HCT116 (cell line): ENCODE measurements around the gene MMP23B. TPM values are rescaled to one million over a fixed set of nuclear protein-coding genes. Genes with fewer than 3 reads are reported as not detected.
A peak's percentile ranks its signal among the peaks of the same experiment; 100 is the strongest.

Experiments used
- ATAC-seq: fragments of 200-7000 bp; cut with Tn5 transposase; 2 replicates; pipeline ENCODE4 v1.9.1; 2020; ENCODE audit warnings: mild to moderate bottlenecking, moderate library complexity
- BruUV-seq: library from RNA; stranded (reverse); fragments of 400-500 nt; replicated peaks from 2 replicates; lab custom pipeline; 2021; lab: Mats Ljungman, UMichigan
- CTCF ChIA-PET: fragments of 300-600 bp; sonication (Branson Sonifier 250); formaldehyde crosslinking; loops from one replicate; lab custom pipeline; 2021; ENCODE audit warnings: antibody characterized with exemption; lab: Charles Lee
- POLR2A ChIA-PET: fragments of 300-600, 350-600 bp; sonication (Branson Sonifier 250); formaldehyde crosslinking; loops from one replicate; lab custom pipeline; 2021; ENCODE audit warnings: antibody characterized with exemption; lab: Charles Lee
- RAD21 ChIA-PET, 2 experiments: fragments of 300-600 bp; sonication (Branson Sonifier 250); formaldehyde crosslinking; loops; one replicate each; lab custom pipeline; 2023; ENCODE audit warnings: low total read pairs in 2 of 2; ENCODE audit not compliant: uncharacterized antibody in 2 of 2, unreplicated experiment in 2 of 2, low non-redundant PET in 1 of 2; lab: Charles Lee
- DNase-seq: peaks from one replicate; pipeline ENCODE4 v3.0.0-alpha.2; 2010; ENCODE audit warnings: low read depth, low spot score
- H2AFZ ChIP-seq: fragments of 200-600 bp; shearing (Covaris generic), sonication (generic); 2 replicates; pipeline ENCODE4 v1.6.1; 2017; ENCODE audit warnings: low read depth, mixed run types, mixed read lengths, antibody characterized with exemption, low read length; ENCODE audit not compliant: poor library complexity, severe bottlenecking
- H3K27ac ChIP-seq: 2 replicates; pipeline ENCODE4 v1.5.1; 2012; ENCODE audit warnings: low read depth, low read length
- H3K27me3 ChIP-seq: fragments of 200-600 bp; sonication (generic); 2 replicates; pipeline ENCODE4 v1.6.1; 2016; ENCODE audit warnings: mixed run types, low read length, mixed read lengths; ENCODE audit not compliant: insufficient read depth
- H3K36me3 ChIP-seq, 2 experiments: fragments of 200-500 bp in 1 of 2; fragments of 200-600 bp in 1 of 2; sonication (Bioruptor generic) in 1 of 2; sonication (generic) in 1 of 2; 2 replicates each; pipeline versions ENCODE4 v1.5.1 to v1.6.1; 2014 to 2016; ENCODE audit warnings: low read length in 2 of 2, inconsistent platforms in 1 of 2, mixed read lengths in 1 of 2, mixed run types in 1 of 2; ENCODE audit not compliant: insufficient read depth in 2 of 2, control insufficient read depth in 1 of 2
- H3K4me1 ChIP-seq, 2 experiments: fragments of 200-600 bp in 1 of 2; sonication (generic) in 1 of 2; 2 replicates each; pipeline versions ENCODE4 v1.5.1 to v1.6.1; 2012 to 2017; ENCODE audit warnings: low read length in 2 of 2, inconsistent platforms in 1 of 2, mild to moderate bottlenecking in 1 of 2, mixed read lengths in 1 of 2, mixed run types in 1 of 2, moderate library complexity in 1 of 2; ENCODE audit not compliant: insufficient read depth in 2 of 2, control insufficient read depth in 1 of 2
- H3K4me2 ChIP-seq: fragments of 200-600 bp; sonication (generic); 2 replicates; pipeline ENCODE4 v1.6.1; 2017; ENCODE audit warnings: mixed run types, low read length, mixed read lengths
- H3K4me3 ChIP-seq, 2 experiments: fragments of 200-600 bp in 1 of 2; sonication (generic) in 1 of 2; replicated peaks in 1 of 2; 2 replicates each; pipeline ENCODE4 v1.5.1; 2011 to 2016; ENCODE audit warnings: low read length in 2 of 2, control low read depth in 1 of 2, low read depth in 1 of 2, mild to moderate bottlenecking in 1 of 2, mixed read lengths in 1 of 2, mixed run types in 1 of 2
- H3K79me2 ChIP-seq: fragments of 200-600 bp; sonication (generic); 2 replicates; pipeline ENCODE4 v1.6.1; 2017; ENCODE audit warnings: mild to moderate bottlenecking, mixed run types, low read length, moderate library complexity, mixed read lengths; ENCODE audit not compliant: insufficient read depth
- H3K9ac ChIP-seq: fragments of 200-600 bp; sonication (generic); 2 replicates; pipeline ENCODE4 v1.6.1; 2016; ENCODE audit warnings: low read length, mixed read lengths
- H3K9me2 ChIP-seq: fragments of 200-600 bp; sonication (generic), shearing (Covaris generic); 2 replicates; pipeline ENCODE4 v1.6.1; 2017; ENCODE audit warnings: mixed run types, mild to moderate bottlenecking, moderate library complexity; ENCODE audit not compliant: insufficient read depth
- H3K9me3 ChIP-seq, 2 experiments: fragments of 200-500 bp in 1 of 2; fragments of 200-600 bp in 1 of 2; sonication (Bioruptor generic) in 1 of 2; sonication (generic) in 1 of 2; 2 replicates each; pipeline ENCODE4 v1.6.1; 2014 to 2017; ENCODE audit warnings: low read length in 2 of 2, mixed read lengths in 2 of 2, inconsistent platforms in 1 of 2, low read depth in 1 of 2, mild to moderate bottlenecking in 1 of 2, mixed run types in 1 of 2, moderate library complexity in 1 of 2; ENCODE audit not compliant: control insufficient read depth in 1 of 2, insufficient read depth in 1 of 2
- H4K20me1 ChIP-seq: fragments of 200-600 bp; sonication (generic), shearing (Covaris generic); 2 replicates; pipeline ENCODE4 v1.6.1; 2017; ENCODE audit warnings: mixed run types, mild to moderate bottlenecking, moderate library complexity; ENCODE audit not compliant: insufficient read depth
- CBX3 ChIP-seq: IDR thresholded peaks from 2 replicates; pipeline ENCODE4 v1.6.1; 2012; ENCODE audit warnings: low read depth
- CEBPB ChIP-seq: IDR thresholded peaks from 2 replicates; pipeline ENCODE4 v1.6.1; 2012; ENCODE audit warnings: low read depth
- CTCF ChIP-seq, 3 experiments: fragments of 200-600 bp in 1 of 3; sonication (generic) in 1 of 3; IDR thresholded peaks in 2 of 3; conservative IDR thresholded peaks in 1 of 3; 2 replicates each; pipeline ENCODE4 v1.5.1; 2012 to 2017; ENCODE audit warnings: low read depth in 2 of 3, low read length in 2 of 3, antibody characterized with exemption in 1 of 3, borderline replicate concordance in 1 of 3, control low read depth in 1 of 3, mild to moderate bottlenecking in 1 of 3, mixed read lengths in 1 of 3, mixed run types in 1 of 3, moderate library complexity in 1 of 3; ENCODE audit not compliant: insufficient read depth in 1 of 3
- ELF1 ChIP-seq: IDR thresholded peaks from 2 replicates; pipeline ENCODE4 v1.6.1; 2012; ENCODE audit warnings: low read depth, borderline replicate concordance
- EZH2 ChIP-seq: fragments of 200-600 bp; sonication (generic); IDR thresholded peaks from 2 replicates; pipeline ENCODE4 v1.6.1; 2017; ENCODE audit warnings: antibody characterized with exemption, mixed run types
- EZH2phosphoT487 ChIP-seq: fragments of 200-600 bp; IDR thresholded peaks from 2 replicates; pipeline ENCODE4 v1.6.1; 2018; ENCODE audit warnings: antibody characterized with exemption, borderline replicate concordance
- FOSL1 ChIP-seq: IDR thresholded peaks from 2 replicates; pipeline ENCODE4 v1.6.1; 2012; ENCODE audit warnings: low read depth
- MAX ChIP-seq: IDR thresholded peaks from 2 replicates; pipeline ENCODE4 v1.6.1; 2012
- POLR2A ChIP-seq: IDR thresholded peaks from 2 replicates; pipeline ENCODE4 v1.7.0; 2011; ENCODE audit warnings: borderline replicate concordance; ENCODE audit not compliant: insufficient read depth, insufficient read length; ENCODE audit errors: extremely low read depth
- POLR2AphosphoS5 ChIP-seq: IDR thresholded peaks from 2 replicates; pipeline ENCODE4 v1.6.1; 2011; ENCODE audit warnings: mild to moderate bottlenecking, low read depth, low read length, moderate library complexity
- RAD21 ChIP-seq: IDR thresholded peaks from 2 replicates; pipeline ENCODE4 v1.6.1; 2012; ENCODE audit warnings: low read depth, mild to moderate bottlenecking
- SP1 ChIP-seq: IDR thresholded peaks from 2 replicates; pipeline ENCODE4 v1.6.1; 2012; ENCODE audit warnings: low read depth
- SRF ChIP-seq: IDR thresholded peaks from 2 replicates; pipeline ENCODE4 v1.6.1; 2012; ENCODE audit warnings: low read depth
- YY1 ChIP-seq: IDR thresholded peaks from 2 replicates; pipeline ENCODE4 v1.6.1; 2011; ENCODE audit warnings: low read length, low read depth, moderate library complexity, mild to moderate bottlenecking; ENCODE audit not compliant: insufficient replicate concordance; ENCODE audit errors: extremely low read depth
- ZFX ChIP-seq: fragments of 450-650 bp; IDR thresholded peaks from 2 replicates; pipeline ENCODE4 v1.6.1; 2017
- ZNF274 ChIP-seq: fragments of 200-500 bp; sonication (Bioruptor generic); IDR thresholded peaks from 2 replicates; pipeline ENCODE4 v1.6.1; 2014; ENCODE audit warnings: mild to moderate bottlenecking, low read depth, low read length, inconsistent platforms
- intact Hi-C: fragments of 100-400 bp; cut with micrococcal nuclease; formaldehyde crosslinking; loops from 2 replicates; pipeline ENCODE4 v1.10.0; 2022
- total RNA-seq: library from RNA; stranded (reverse); gene quantifications from one replicate; pipeline ENCODE4 v1.2.1, GENCODE V29; 2021; ENCODE audit not compliant: unreplicated experiment

The MMP23B gene
- total RNA-seq, 1 experiment from 2014 or later = 8.7 TPM

GRCh38 chr1:1598720-1599029 lies 33.3 kb upstream of the MMP23B start:
- H3K9me2 ChIP-seq = no peaks in the 10 kb centered on the region
- no peak overlapping the region for H3K9ac ChIP-seq
- no peaks in the 10 kb centered on the region for H3K36me3 ChIP-seq
- TF ChIP-seq POLR2A = no peak
- no peak for TF ChIP-seq ELF1
- no peak for TF ChIP-seq POLR2AphosphoS5
- TF ChIP-seq CEBPB = no peak
- no peak for TF ChIP-seq CTCF (IDR thresholded peaks at IDR 0.05 in 2 of 3, conservative IDR thresholded peaks at IDR 0.05 in 1 of 3; ENCODE audit: borderline replicate concordance in 1 of 3, insufficient read depth in 1 of 3, low read depth in 2 of 3, low read length in 2 of 3)
- TF ChIP-seq EZH2phosphoT487 = no peak
- no peak for TF ChIP-seq ZNF274
- TF ChIP-seq RAD21 = no peak
- TF ChIP-seq ZFX = no peak
- no peak for TF ChIP-seq SP1
- TF ChIP-seq CBX3 = no peak
- no peak for TF ChIP-seq EZH2
- TF ChIP-seq FOSL1 = no peak
- TF ChIP-seq MAX = no peak
- TF ChIP-seq SRF = no peak
- no peak for TF ChIP-seq YY1
- RAD21 ChIA-PET = no interaction called here
- no peaks in the 10 kb centered on the region for H3K9me3 ChIP-seq
- H4K20me1 ChIP-seq = no peaks in the 10 kb centered on the region
- H2AFZ ChIP-seq = no peak overlapping the region
- intact Hi-C loops = no loop called here
- H3K27me3 ChIP-seq = peaks cover 11% of the 10 kb centered on the region; the same call in 1 of the 2 replicates
- CTCF ChIA-PET = no interaction called here
- H3K4me2 ChIP-seq = 0 out of 2 replicates have a peak overlapping the region, but pooled peaks have one; percentile 62
- H3K4me3 ChIP-seq = no peak overlapping the region
- no peak overlapping the region for H3K27ac ChIP-seq
- POLR2A ChIA-PET = no interaction called here
- no peaks in the 10 kb centered on the region for H3K79me2 ChIP-seq
- H3K4me1 ChIP-seq = peaks cover 10 to 34% of the 10 kb centered on the region in 2 experiments; a peak in 3 of 4 replicates
- DNase-seq = no peak
- no peak for ATAC-seq
- no TSS peak for BruUV-seq
